Adrenal gland (tissue), 5 donors: Measurements from ENCODE around the gene SUB1.

Source experiments
- CTCF ChIP-seq, 6 experiments: fragments of 450-650 bp in 4 of 6; fragments of 200-600 bp in 2 of 6; sonication (generic) in 1 of 6; IDR thresholded peaks; 1 replicate in 5 of 6; 2 replicates in 1 of 6; pipeline versions ENCODE4 v1.5.1 to v1.8.0; 2016 to 2021; ENCODE audit warnings: antibody characterized with exemption in 6 of 6, mild to moderate bottlenecking in 2 of 6, moderate library complexity in 1 of 6
- POLR2A ChIP-seq, 2 donors: fragments of 450-650 bp; IDR thresholded peaks; one replicate each; pipeline ENCODE4 v1.6.1; 2017; ENCODE audit warnings: antibody characterized with exemption in 2 of 2, mild to moderate bottlenecking in 2 of 2, moderate library complexity in 1 of 2
- donor health status: DM: no; HTN: no; CAD: no.

- peak; percentile 54 to 86 for TF ChIP-seq POLR2A (IDR thresholded peaks at IDR 0.05)
- peak in 1 of 6 experiments; percentile 3 for TF ChIP-seq CTCF (IDR thresholded peaks at IDR 0.05)
Observed at GRCh38 chr5:32585446-32586275, at the start of gene SUB1.
